Head of caudate nucleus (tissue), 42 donors: ENCODE measurements around the gene YIPF3.
"Not testable (repeated sequence)": the region's sequence is repeated elsewhere in the genome, so short reads cannot be mapped to it uniquely, and the experiment has no call there.

ENCODE experiments used
- DNase-seq, 42 donors: peaks; one replicate each; pipeline versions ENCODE4 v3.0.0 to v3.0.0-alpha.2; 2020 to 2021; ENCODE audit warnings: mixed read lengths in 7 of 42
- intact Hi-C: fragments of 100-400 bp; cut with DNase I; formaldehyde crosslinking; loops from one replicate; pipeline ENCODE4 v1.15.0; 2022

YIPF3 gene

GRCh38 chr6:43510827-43511163 lies 5.9 kb downstream of the YIPF3 start:
- intact Hi-C loops = no loop called here
- DNase-seq = no peak

GRCh38 chr6:43509984-43510826 lies 6.5 kb downstream of the YIPF3 start, which contains the start of gene LRRC73:
TSS of gene LRRC73 (minus strand) at chr6:43510346. CDS start at chr6:43509785, 561 bp downstream.
- intact Hi-C loops = loop anchor here (5.0 kb wide), 1 partner anchor 143 kb away; the partner anchor contains the start of gene ZNF318
- DNase-seq = peak; percentile 68 to 96 (median 91)

GRCh38 chr6:43509142-43509983 lies 7.4 kb downstream of the YIPF3 start:
- DNase-seq = peak in 1 of 42 donors; percentile 11
- intact Hi-C loops = loop anchor here (5.0 kb wide), 1 partner anchor 142 kb away; the partner anchor contains the start of gene ZNF318

GRCh38 chr6:43508481-43509141 lies 8.1 kb downstream of the YIPF3 start:
- no peak for DNase-seq
- intact Hi-C loops = loop anchor here (5.0 kb wide), 1 partner anchor 141 kb away; the partner anchor contains the start of gene ZNF318

GRCh38 chr6:43506667-43507471 lies 9.9 kb downstream of the YIPF3 start:
- intact Hi-C loops = loop anchor here (2.0 to 5.0 kb wide), 2 partner anchors 52 to 140 kb away; partner anchors contain the start of genes DLK2 and ZNF318
- DNase-seq = peak; percentile 60 to 95 (median 85)

- DNase-seq = no peak
- intact Hi-C loops = loop anchor here (2.0 to 5.0 kb wide), 2 partner anchors 51 to 139 kb away; partner anchors contain the start of genes DLK2 and ZNF318
Measured at GRCh38 chr6:43506171-43506570, 10.6 kb downstream of the YIPF3 start.

- intact Hi-C loops = loop anchor here (2.0 to 5.0 kb wide), 2 partner anchors 51 to 138 kb away; partner anchors contain the start of genes DLK2 and ZNF318
Measured at GRCh38 chr6:43505718-43506117, 11.0 kb downstream of the YIPF3 start.

GRCh38 chr6:43504756-43505593 lies 11.8 kb downstream of the YIPF3 start:
- DNase-seq = no peak
- intact Hi-C loops = loop anchor here (5.0 kb wide), 1 partner anchor 138 kb away; the partner anchor contains the start of gene ZNF318

More at GRCh38 chr6:43505718-43506117, 11.0 kb downstream of the YIPF3 start:
- DNase-seq = no peak

- no peak for DNase-seq
- intact Hi-C loops = no loop called here
Measured at GRCh38 chr6:43503443-43503842, 13.3 kb downstream of the YIPF3 start.

GRCh38 chr6:43502666-43503065 lies 14.1 kb downstream of the YIPF3 start:
- DNase-seq = peak in 1 of 42 donors; percentile 45
- intact Hi-C loops = no loop called here

- intact Hi-C loops = no loop called here
- no peak for DNase-seq
Measured at GRCh38 chr6:43500921-43501320, 15.8 kb downstream of the YIPF3 start.

GRCh38 chr6:43499028-43499815 lies 17.5 kb downstream of the YIPF3 start:
- intact Hi-C loops = no loop called here
- DNase-seq = peak in 1 of 42 donors; percentile 29

- intact Hi-C loops, DNase-seq: not testable (repeated sequence)
Measured at GRCh38 chr6:43498291-43498690, 18.4 kb downstream of the YIPF3 start.

- intact Hi-C loops = loop anchor here (2.0 kb wide), 1 partner anchor 43 kb away; the partner anchor contains the start of gene DLK2
- DNase-seq = no peak
Measured at GRCh38 chr6:43497689-43498088, 19.0 kb downstream of the YIPF3 start.

GRCh38 chr6:43497129-43497396 lies 19.7 kb downstream of the YIPF3 start:
- DNase-seq = no peak
- intact Hi-C loops = loop anchor here (2.0 kb wide), 1 partner anchor 42 kb away; the partner anchor contains the start of gene DLK2
